ENCODE measurements around the gene MAML2.

The MAML2 gene

GRCh38 chr11:96091476-96091875 lies 251.5 kb downstream of the MAML2 start:
- DNase-seq = no peak

DNA sequence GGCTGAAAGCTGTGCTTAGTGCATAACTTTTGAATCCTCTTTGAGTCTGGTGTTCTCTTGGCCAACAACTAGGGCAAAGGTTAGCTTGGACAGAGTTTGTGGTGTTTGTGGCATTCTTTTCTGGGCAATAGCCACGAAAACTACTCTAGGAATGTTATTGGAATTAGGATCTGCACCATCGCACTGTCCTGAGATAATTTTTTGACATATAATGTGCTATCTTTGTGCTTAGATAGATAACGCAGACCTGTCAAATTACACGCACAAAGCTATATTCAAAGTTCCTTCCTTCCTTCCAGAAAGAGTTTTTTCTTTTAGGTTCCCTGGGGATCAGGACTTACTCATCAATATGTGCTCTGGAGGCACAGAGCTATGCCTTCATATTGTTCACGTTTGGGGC lies 252.3 kb downstream of the MAML2 start:
- no peak for DNase-seq

DNA sequence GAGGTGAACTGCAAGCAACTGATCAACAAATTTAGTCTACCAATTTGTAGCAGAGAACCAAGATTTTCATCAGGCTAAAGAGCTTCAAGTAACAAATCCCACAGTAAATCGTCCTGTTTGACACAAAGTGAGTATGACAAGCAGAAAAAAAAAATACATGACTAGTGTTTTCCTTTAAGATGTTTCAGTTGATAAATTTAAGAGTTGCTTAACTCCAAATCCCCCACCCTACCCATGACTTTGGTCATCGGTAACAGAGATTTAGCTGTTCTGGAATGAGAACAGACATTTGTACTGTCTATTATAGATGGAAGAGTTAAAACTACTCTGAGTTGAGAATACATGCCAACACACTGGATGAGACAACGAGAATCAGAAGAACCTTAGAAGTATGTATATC lies 254.1 kb downstream of the MAML2 start:
- DNase-seq = no peak

GRCh38 chr11:96086111-96086510 lies 256.9 kb downstream of the MAML2 start:
- DNase-seq = no peak

- DNase-seq = no peak
Measured at GRCh38 chr11:96085319-96085930, 257.6 kb downstream of the MAML2 start.

GRCh38 chr11:96084610-96085318 lies 258.2 kb downstream of the MAML2 start:
- DNase-seq = no peak

GRCh38 chr11:96082936-96083335 lies 260.1 kb downstream of the MAML2 start:
- DNase-seq = no peak

DNA sequence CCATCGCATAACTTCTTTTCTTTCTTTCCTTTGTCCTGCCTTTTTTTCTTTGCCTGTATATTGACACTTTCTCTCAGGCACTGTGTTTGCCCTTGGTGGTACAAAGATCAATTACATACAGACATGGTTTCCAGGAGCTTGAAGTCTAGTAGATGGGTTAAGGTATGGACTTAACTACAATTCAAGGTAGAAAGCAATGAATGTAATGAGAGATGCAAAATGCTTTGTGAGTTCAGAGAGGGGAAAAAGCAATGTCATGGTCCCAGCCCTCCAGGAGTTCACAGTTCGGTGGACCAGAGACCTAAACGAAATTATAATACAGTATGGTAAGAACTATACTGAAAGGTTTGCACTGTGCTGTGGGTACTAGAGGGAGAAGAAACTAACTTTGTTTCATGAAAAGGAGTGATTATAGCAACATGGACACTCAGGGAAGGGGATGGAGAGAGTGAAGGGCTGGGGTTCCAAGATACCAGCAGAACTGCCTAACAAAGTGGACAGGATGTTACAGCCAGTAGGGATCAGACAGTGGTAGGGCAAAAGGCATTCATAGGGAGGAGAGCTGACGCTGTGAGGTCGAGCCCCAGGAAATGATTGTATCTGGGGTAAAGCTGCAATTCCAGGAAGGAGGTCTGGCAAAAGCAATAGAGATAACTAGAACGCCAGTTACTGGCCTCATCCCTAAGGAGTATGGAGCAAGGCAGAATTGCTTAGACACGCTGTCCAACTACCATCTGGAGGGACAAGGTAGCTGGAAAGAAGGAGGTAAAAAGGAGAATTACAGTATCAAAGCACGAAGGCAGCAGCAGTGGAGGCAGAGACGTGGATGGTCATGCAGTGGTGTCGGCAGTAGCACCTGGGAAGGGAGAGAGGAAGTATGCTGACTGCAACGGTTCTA lies 260.7 kb downstream of the MAML2 start:
- no peak for DNase-seq

GRCh38 chr11:96081561-96081960 lies 261.4 kb downstream of the MAML2 start:
- DNase-seq = no peak

DNA sequence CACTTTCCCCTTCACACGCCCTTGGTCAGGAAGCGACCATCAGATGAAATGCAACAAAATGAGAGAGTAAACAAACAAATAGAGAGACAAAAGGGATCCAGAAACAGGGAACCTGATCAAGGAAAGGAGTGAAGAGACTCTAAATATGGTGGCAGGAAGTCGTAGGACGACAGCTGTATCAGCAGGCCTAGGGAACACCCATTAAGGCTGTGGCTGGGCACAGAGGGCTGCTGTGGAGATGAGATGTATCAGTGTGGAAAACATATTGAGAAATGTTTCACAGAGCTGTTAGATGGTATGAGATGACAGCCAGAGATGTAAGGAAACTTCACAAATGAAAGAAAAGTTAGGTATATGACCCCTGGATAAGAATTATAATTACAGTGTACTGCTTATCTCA lies 263.3 kb downstream of the MAML2 start:
- DNase-seq = no peak

DNA sequence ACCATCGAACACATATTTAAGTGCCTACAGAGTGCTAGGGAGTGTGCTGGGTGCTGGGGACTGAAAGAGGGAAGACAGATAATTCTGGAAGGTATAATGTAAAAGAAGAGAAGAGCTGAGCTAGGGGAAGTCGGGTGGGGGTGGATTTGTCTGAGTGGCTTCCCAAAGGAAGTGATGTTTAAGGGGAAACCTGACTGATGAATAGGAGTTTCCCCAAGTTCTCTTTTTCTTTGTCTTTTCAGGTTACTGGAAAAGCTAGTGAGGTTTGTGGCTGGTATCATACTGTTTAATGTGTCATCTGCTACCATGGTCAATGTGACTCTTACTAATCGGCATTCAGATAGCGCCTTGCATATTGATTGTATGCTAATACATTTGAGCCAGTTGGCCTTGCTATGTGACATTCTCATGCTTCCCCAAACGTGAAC lies 267.4 kb downstream of the MAML2 start:
- DNase-seq = no peak

GRCh38 chr11:96074551-96075310 lies 268.3 kb downstream of the MAML2 start:
- no peak for DNase-seq

DNA sequence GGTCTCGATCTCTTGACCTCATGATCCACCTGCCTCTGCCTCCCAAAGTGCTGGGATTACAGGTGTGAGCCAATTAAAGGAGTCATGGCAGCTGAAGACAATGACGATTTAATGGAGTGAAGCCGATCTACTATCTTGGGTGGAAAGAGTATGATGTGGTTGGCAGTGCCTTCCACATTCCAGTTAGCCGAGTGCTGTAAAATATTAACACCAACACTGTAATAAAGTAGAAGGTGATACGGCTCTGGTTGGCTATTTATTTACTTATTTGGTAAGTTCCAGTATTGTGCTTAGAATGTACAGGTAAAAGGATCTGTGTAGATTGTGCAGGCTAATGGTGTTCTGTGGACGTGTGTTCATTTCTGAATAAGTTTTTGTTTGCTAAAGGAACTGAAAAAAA lies 269.5 kb downstream of the MAML2 start:
- DNase-seq = no peak

GRCh38 chr11:96072592-96072991 lies 270.4 kb downstream of the MAML2 start:
- no peak for DNase-seq

DNA sequence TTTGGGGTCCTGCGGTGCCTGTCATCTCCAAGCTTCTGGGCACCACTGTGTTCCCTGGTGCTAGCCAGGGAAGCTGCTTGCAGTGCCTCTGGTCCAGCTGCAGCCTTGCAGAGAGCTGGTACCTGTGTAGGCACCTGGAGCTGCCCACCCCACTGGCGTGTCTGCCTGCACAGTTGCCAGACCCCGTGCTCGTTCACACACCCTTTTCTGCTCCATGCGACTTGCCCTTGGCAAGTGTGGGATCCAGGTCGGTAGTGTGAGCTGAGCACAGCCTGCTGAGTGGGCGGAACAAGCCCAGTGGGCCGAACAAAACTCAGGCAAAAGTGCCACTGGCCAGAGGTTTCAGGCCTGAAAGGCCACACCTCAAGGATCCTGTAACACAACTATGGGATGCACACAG lies 272.5 kb downstream of the MAML2 start:
- no peak for DNase-seq

- DNase-seq = no peak
Measured at GRCh38 chr11:96067160-96067559, 275.8 kb downstream of the MAML2 start.

DNA sequence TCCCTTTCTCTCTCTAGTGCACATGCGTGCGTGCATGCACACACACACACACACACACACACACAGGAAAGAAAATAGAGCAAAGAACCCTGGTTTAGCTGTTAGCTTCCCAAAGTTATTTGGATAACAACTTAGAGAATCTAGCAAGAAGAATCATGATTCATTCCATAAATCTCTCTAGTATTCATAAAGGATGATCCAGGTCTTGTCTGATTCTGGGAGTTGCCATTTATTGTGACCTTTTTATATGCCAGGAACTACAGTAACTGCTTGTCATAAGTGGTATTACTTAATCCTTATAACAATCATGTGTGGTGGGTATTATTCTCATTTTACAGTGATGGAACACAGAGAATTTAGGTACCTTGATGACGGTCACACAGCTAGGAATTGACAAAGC lies 277.6 kb downstream of the MAML2 start:
- DNase-seq = no peak

GRCh38 chr11:96063886-96064285 lies 279.1 kb downstream of the MAML2 start:
- DNase-seq = no peak

- DNase-seq = no peak
Measured at GRCh38 chr11:96063053-96063452, 279.9 kb downstream of the MAML2 start.

GRCh38 chr11:96062134-96062533 lies 280.9 kb downstream of the MAML2 start:
- DNase-seq = no peak

DNA sequence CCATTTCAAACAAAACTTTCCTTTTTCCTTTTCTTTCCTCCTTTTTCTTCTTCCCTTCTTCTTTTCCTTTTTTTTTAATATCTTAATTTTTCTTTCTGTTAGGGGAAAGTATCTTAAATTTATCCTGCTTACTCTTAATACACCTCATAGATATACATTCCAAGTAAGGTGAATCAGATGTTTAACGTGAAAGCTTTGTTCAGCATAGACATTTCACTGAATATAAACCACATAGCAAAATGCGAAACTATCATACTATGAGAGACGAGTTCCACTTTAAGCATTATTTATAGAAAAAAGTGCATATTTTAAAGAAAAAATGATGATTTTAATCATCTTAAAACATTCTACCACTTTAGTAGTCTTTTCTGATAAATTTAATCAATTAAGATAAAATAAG lies 281.3 kb downstream of the MAML2 start:
- DNase-seq = no peak

DNA sequence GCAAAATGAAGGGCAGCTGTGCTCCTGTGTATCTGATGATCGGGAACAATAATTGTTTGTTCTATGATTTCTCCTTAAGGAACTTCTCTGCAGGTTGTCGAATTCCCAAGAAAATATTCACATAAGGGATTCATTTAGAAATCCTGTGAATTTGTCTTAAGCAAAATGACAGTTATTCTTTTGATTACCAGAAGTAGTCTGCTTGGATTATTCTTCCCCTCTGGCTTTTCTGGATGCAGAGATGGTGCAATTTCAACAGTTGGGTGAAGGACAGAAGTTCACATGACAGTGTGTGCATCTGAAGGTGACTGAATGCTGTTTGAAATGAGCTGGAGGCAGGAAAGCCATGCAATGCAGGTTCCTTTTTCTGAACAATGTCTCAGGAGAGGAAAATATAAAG lies 281.9 kb downstream of the MAML2 start:
- no peak for DNase-seq

DNA sequence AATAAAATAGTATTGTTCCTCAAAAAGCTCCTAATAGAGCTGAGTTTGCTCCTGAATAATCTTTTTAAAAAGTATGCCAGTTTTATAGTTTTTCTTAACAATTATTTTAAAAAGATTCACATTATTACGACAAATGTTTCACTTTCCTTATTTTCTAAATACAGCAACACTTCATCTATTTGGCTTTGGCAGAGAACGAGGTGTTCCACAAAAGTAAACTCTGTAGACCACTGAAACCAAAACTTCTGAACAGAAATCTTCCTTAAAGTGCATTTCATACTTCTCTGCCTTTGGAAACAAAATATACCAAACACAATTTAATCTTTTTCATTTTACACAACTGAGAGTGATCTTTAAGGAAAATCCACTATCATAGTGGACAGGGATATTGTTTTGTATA lies 285.5 kb downstream of the MAML2 start:
- DNase-seq = no peak

All from NCI-H2081 treated with DMSO at 0.1 percent for 48 hours (cell line).